Measurements from ENCODE around the gene GNMT. TPM values are rescaled to one million over a fixed set of nuclear protein-coding genes. Genes with fewer than 3 reads are reported as not detected.

The GNMT gene
- total and polyA plus RNA-seq, 9 of the 15 experiments (the other 6 are each of a cell fraction or from before 2014, with no cell fraction given): 0.11 to 0.29 (median 0.15) TPM; not detected in 6

GRCh38 chr6:42974919-42975505 is 14.5 kb downstream of the GNMT start (continued):
- TF ChIP-seq, protein P1, sequence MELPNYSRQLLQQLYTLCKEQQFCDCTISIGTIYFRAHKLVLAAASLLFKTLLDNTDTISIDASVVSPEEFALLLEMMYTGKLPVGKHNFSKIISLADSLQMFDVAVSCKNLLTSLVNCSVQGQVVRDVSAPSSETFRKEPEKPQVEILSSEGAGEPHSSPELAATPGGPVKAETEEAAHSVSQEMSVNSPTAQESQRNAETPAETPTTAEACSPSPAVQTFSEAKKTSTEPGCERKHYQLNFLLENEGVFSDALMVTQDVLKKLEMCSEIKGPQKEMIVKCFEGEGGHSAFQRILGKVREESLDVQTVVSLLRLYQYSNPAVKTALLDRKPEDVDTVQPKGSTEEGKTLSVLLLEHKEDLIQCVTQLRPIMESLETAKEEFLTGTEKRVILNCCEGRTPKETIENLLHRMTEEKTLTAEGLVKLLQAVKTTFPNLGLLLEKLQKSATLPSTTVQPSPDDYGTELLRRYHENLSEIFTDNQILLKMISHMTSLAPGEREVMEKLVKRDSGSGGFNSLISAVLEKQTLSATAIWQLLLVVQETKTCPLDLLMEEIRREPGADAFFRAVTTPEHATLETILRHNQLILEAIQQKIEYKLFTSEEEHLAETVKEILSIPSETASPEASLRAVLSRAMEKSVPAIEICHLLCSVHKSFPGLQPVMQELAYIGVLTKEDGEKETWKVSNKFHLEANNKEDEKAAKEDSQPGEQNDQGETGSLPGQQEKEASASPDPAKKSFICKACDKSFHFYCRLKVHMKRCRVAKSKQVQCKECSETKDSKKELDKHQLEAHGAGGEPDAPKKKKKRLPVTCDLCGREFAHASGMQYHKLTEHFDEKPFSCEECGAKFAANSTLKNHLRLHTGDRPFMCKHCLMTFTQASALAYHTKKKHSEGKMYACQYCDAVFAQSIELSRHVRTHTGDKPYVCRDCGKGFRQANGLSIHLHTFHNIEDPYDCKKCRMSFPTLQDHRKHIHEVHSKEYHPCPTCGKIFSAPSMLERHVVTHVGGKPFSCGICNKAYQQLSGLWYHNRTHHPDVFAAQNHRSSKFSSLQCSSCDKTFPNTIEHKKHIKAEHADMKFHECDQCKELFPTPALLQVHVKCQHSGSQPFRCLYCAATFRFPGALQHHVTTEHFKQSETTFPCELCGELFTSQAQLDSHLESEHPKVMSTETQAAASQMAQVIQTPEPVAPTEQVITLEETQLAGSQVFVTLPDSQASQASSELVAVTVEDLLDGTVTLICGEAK (IDR thresholded peaks at IDR 0.05): no peak
- TF ChIP-seq, protein P1 (CRISPR knock-in tag; IDR thresholded peaks at IDR 0.05): no peak
- TF ChIP-seq NFIX (CRISPR knock-in tag; IDR thresholded peaks at IDR 0.05; ENCODE audit: low read depth) (no peak), NR0B1 (IDR thresholded peaks at IDR 0.05; ENCODE audit: partially characterized antibody) (no peak), NFRKB (IDR thresholded peaks at IDR 0.05; ENCODE audit: low read depth) (no peak), HOXB6 (CRISPR knock-in tag; IDR thresholded peaks at IDR 0.05; ENCODE audit: borderline replicate concordance) (no peak), EZH2 (IDR thresholded peaks at IDR 0.05; ENCODE audit: borderline replicate concordance, low read depth, low read length) (no peak), MBD2 (IDR thresholded peaks at IDR 0.05; ENCODE audit: borderline replicate concordance, low read depth) (no peak), NFIC (IDR thresholded peaks at IDR 0.05) (peak; percentile 95), ZNF695 (CRISPR knock-in tag; IDR thresholded peaks at IDR 0.05) (no peak)
- TF ChIP-seq, protein P2, sequence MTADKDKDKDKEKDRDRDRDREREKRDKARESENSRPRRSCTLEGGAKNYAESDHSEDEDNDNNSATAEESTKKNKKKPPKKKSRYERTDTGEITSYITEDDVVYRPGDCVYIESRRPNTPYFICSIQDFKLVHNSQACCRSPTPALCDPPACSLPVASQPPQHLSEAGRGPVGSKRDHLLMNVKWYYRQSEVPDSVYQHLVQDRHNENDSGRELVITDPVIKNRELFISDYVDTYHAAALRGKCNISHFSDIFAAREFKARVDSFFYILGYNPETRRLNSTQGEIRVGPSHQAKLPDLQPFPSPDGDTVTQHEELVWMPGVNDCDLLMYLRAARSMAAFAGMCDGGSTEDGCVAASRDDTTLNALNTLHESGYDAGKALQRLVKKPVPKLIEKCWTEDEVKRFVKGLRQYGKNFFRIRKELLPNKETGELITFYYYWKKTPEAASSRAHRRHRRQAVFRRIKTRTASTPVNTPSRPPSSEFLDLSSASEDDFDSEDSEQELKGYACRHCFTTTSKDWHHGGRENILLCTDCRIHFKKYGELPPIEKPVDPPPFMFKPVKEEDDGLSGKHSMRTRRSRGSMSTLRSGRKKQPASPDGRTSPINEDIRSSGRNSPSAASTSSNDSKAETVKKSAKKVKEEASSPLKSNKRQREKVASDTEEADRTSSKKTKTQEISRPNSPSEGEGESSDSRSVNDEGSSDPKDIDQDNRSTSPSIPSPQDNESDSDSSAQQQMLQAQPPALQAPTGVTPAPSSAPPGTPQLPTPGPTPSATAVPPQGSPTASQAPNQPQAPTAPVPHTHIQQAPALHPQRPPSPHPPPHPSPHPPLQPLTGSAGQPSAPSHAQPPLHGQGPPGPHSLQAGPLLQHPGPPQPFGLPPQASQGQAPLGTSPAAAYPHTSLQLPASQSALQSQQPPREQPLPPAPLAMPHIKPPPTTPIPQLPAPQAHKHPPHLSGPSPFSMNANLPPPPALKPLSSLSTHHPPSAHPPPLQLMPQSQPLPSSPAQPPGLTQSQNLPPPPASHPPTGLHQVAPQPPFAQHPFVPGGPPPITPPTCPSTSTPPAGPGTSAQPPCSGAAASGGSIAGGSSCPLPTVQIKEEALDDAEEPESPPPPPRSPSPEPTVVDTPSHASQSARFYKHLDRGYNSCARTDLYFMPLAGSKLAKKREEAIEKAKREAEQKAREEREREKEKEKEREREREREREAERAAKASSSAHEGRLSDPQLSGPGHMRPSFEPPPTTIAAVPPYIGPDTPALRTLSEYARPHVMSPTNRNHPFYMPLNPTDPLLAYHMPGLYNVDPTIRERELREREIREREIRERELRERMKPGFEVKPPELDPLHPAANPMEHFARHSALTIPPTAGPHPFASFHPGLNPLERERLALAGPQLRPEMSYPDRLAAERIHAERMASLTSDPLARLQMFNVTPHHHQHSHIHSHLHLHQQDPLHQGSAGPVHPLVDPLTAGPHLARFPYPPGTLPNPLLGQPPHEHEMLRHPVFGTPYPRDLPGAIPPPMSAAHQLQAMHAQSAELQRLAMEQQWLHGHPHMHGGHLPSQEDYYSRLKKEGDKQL (CRISPR knock-in tag; IDR thresholded peaks at IDR 0.05; ENCODE audit: borderline replicate concordance): no peak

Measured in K562 (cell line).